GM18502 (cell line): ENCODE results near the gene NRXN3.

Experiments used
- ATAC-seq: cut with Tn5 transposase; IDR thresholded peaks from one replicate; pipeline ENCODE4 v1.9.1; 2021; ENCODE audit warnings: mild to moderate bottlenecking; ENCODE audit not compliant: unreplicated experiment, poor library complexity

NRXN3 gene

GRCh38 chr14:78683981-78684380 is 513.8 kb downstream of the NRXN3 start:
- no peak for ATAC-seq

GRCh38 chr14:78688503-78688902 is 518.3 kb downstream of the NRXN3 start:
- ATAC-seq = no peak

- no peak for ATAC-seq
Observed at GRCh38 chr14:78690836-78691235, 520.7 kb downstream of the NRXN3 start.

GRCh38 chr14:78697341-78697740 is 527.2 kb downstream of the NRXN3 start:
- peak; percentile 59 for ATAC-seq

- no peak for ATAC-seq
Observed at GRCh38 chr14:78698991-78699390, 528.8 kb downstream of the NRXN3 start.

- no peak for ATAC-seq
Observed at GRCh38 chr14:78700236-78700635, 530.1 kb downstream of the NRXN3 start.

GRCh38 chr14:78701246-78701645 is 531.1 kb downstream of the NRXN3 start:
- no peak for ATAC-seq

- no peak for ATAC-seq
Observed at GRCh38 chr14:78704965-78705364, 534.8 kb downstream of the NRXN3 start.

GRCh38 chr14:78705989-78706388 is 535.8 kb downstream of the NRXN3 start:
- no peak for ATAC-seq

- ATAC-seq = no peak
Observed at GRCh38 chr14:78709795-78710557, 539.8 kb downstream of the NRXN3 start.

- ATAC-seq = no peak
Observed at GRCh38 chr14:78710963-78711362, 540.8 kb downstream of the NRXN3 start.

- no peak for ATAC-seq
Observed at GRCh38 chr14:78713716-78714115, 543.5 kb downstream of the NRXN3 start.

- no peak for ATAC-seq
Observed at GRCh38 chr14:78714711-78715110, 544.5 kb downstream of the NRXN3 start.

- ATAC-seq = no peak
Observed at GRCh38 chr14:78721756-78722480, 551.7 kb downstream of the NRXN3 start.

- no peak for ATAC-seq
Observed at GRCh38 chr14:78725086-78725485, 554.9 kb downstream of the NRXN3 start.

- no peak for ATAC-seq
Observed at GRCh38 chr14:78737116-78737515, 566.9 kb downstream of the NRXN3 start.

- no peak for ATAC-seq
Observed at GRCh38 chr14:78737601-78738000, 567.4 kb downstream of the NRXN3 start.

GRCh38 chr14:78746086-78746595 is 576.0 kb downstream of the NRXN3 start:
- no peak for ATAC-seq

- ATAC-seq = no peak
Observed at GRCh38 chr14:78747813-78748212, 577.6 kb downstream of the NRXN3 start.

GRCh38 chr14:78752518-78753188 is 582.5 kb downstream of the NRXN3 start:
- peak; percentile 47 for ATAC-seq

GRCh38 chr14:78754059-78754458 is 583.9 kb downstream of the NRXN3 start:
- no peak for ATAC-seq
